ENCODE measurements around the gene CDK15. TPM values are rescaled to one million over a fixed set of nuclear protein-coding genes. Genes with fewer than 3 reads are reported as not detected.
A peak's percentile ranks its signal among the peaks of the same experiment; 100 is the strongest.

Gene CDK15
- total RNA-seq, 1 donor from 2014 or later = 2.3 TPM

DNA sequence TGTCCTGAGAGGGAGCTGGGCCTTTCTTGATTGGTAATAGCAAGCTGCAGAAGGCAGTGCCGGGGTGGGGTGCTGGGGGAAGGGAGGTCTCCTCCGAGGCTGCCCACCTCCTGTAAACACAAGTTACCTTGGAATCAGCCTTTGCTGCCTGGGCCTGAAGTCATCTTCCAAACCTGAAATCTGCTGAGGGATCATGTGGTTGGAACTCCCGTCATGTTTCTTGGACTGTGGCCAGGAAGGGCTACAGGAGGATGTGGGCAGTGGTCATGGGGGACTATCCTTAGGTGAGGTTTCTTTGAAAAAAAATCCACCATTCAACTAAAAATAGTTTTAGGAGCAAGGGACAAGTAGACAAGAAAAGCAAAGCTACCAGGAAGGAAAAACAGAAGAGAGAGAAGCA, 74.2 kb downstream of the CDK15 start:
- DNase-seq (ENCODE audit: low read depth) = no peak

DNA sequence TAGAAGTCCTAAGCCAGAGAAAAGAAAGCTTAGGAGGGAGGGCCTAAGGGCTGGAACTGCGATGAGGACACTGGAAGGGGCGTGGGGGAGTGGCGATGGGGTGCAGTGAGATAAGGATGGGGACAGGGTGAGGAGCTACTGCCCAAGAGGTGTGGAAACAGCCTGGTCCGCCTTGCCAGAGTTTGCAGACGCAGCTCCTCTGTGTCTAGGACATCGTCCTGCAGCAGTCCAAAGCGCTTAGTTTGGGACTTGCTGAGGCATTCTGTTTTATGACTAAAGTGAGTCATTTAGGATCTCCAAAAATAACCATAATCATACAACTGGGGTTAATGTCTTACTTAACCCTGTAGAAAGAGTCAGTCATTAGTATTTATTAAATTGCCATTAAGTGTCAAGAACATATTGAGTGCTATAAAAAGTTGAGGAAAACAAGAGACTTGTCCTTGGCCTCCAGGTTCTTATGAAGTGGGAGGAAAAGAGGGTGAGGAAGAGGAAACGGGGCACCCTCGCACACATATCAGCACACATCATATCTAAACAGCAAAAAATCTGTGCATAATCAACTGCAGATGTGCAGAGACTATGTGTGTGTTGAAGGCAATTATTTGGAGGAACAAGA, 74.8 kb downstream of the CDK15 start:
- DNase-seq (ENCODE audit: low read depth) = no peak
- TF ChIP-seq, protein P1, sequence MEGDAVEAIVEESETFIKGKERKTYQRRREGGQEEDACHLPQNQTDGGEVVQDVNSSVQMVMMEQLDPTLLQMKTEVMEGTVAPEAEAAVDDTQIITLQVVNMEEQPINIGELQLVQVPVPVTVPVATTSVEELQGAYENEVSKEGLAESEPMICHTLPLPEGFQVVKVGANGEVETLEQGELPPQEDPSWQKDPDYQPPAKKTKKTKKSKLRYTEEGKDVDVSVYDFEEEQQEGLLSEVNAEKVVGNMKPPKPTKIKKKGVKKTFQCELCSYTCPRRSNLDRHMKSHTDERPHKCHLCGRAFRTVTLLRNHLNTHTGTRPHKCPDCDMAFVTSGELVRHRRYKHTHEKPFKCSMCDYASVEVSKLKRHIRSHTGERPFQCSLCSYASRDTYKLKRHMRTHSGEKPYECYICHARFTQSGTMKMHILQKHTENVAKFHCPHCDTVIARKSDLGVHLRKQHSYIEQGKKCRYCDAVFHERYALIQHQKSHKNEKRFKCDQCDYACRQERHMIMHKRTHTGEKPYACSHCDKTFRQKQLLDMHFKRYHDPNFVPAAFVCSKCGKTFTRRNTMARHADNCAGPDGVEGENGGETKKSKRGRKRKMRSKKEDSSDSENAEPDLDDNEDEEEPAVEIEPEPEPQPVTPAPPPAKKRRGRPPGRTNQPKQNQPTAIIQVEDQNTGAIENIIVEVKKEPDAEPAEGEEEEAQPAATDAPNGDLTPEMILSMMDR (conservative IDR thresholded peaks at IDR 0.05; ENCODE audit: low read depth, low read length) = no peak
- no peak overlapping the region for H3K4me3 ChIP-seq (ENCODE audit: low read depth, low read length)

More for the DNA sequence above, 74.2 kb downstream of the CDK15 start:
- H3K4me3 ChIP-seq (ENCODE audit: low read depth, low read length) = no peak overlapping the region
- TF ChIP-seq, protein P1 (conservative IDR thresholded peaks at IDR 0.05; ENCODE audit: low read depth, low read length) = no peak

DNA sequence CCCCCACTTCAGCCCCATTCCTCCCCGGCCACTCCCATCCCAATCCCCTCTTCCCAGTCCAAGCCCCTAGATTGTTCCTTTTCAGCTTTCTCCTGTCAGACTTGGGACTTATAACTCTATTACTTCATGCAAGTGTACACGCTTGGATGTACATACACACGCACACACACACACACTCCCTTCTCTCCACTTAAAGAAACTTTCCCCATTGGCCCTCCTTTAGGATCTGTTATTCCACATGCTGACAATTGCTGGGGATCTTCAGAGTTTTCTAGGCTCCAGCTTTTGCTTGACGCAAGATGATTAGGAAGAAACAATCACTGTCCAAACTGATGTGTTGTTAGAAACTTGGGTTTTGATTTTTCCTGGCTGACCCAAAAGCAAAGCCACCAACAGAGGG, 75.4 kb downstream of the CDK15 start:
- no peak overlapping the region for H3K4me3 ChIP-seq (ENCODE audit: low read depth, low read length)
- DNase-seq (ENCODE audit: low read depth) = no peak
- TF ChIP-seq, protein P1 (conservative IDR thresholded peaks at IDR 0.05; ENCODE audit: low read depth, low read length) = no peak

DNA sequence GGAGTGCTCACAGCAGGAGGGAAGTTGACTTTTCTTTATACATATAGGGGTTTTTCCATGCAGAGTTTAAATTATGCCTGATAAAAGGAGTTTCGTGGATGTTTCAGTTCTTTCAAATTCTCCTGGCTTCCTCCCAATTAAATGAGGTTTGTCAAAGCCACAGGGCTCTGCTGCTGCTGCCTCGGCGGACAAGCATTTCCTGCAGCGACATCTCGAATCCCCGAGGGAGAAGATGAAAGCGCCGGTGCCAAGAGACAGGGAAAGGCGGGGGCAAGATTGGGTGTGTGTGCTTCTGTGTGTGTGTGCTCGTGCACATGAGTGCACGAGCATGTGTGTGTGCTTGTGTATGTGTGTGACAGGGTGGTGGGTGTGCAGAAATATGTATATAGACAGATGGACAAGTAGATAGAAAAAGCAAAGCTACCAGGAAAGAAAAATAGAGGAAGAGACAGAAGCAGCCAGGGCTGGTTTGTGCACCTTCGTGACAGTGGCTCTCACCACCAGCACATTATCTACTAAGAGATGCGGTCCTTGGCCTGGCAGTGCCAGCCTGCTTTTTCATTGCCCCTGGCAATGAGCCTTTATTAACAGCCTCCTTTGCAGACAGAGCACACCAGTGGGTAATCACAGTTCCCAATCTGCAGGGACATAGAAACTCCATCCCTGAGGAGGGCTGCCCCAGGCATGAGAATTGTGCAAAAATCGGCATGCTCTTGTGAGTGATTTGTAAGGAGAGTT, 76.2 kb downstream of the CDK15 start:
- TF ChIP-seq, protein P1 (conservative IDR thresholded peaks at IDR 0.05; ENCODE audit: low read depth, low read length) = no peak
- DNase-seq (ENCODE audit: low read depth) = no peak
- no peak overlapping the region for H3K4me3 ChIP-seq (ENCODE audit: low read depth, low read length)

DNA sequence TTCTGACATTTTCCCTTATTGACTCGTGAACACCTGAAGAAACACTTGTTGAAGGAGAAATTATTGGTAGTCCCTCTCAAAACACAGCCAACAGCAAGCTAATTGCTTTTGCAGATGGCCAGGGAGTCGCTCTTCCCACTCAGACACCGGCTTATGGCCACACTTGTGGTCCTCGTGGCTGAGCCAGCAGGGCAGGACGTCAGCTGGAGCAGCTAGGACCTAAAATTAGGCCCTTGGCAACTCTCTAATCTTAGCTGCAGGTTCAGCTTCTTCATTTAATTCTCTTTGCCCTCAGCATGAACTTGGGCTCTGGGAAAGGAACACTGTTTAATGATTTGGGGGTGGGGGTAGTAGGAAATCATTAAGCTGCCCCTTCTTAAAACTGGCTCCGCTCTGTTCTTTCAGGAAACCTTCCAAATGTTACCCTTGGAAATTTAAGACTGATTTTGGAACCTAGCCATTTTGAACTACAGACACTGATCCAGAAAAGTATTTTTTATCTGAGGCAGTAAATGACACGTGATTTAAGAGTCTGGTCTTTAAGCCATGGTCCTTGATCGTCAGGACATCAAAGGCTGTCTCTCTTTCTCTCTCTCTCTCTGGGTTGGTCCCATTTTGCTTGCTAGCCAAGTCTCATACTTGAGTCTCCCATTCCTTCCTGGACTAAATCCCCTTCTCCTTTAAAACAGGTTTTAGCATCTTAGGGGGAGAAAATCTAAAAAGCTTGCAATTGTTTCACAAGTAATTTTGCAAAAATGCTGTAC, 77.5 kb downstream of the CDK15 start:
- TF ChIP-seq, protein P1 (conservative IDR thresholded peaks at IDR 0.05; ENCODE audit: low read depth, low read length) = no peak
- DNase-seq (ENCODE audit: low read depth) = no peak

DNA sequence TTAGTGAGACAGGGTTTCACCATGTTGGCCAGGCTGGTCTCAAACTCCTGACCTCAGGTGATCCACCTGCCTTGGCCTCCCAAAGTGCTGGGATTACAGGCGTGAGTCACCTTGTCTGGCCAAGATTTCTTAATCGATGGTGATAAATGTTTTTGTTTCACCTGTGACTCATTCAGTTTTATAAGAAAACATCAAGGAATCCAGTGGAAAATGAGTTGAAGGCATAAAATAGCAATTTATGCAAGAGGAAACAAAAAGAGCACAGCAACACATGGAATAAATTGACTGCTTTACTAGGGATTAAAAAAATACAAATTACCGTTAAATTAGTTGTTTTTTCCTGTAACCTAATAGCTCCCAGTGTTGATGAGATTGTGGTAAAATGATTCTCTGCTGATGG, 80.2 kb downstream of the CDK15 start:
- peak; percentile 42 for DNase-seq (ENCODE audit: low read depth)
- H3K4me3 ChIP-seq (ENCODE audit: low read depth, low read length) = no peak overlapping the region
- TF ChIP-seq, protein P1 (conservative IDR thresholded peaks at IDR 0.05; ENCODE audit: low read depth, low read length) = no peak

More for the DNA sequence above, 77.5 kb downstream of the CDK15 start:
- no peak overlapping the region for H3K4me3 ChIP-seq (ENCODE audit: low read depth, low read length)
